HEK293 (cell line): Measurements from ENCODE around the gene ADAM33.

Experiments used
- CTCF ChIA-PET: fragments of 350-600 bp; formaldehyde crosslinking; extraction: SDS; loops from one replicate; lab custom pipeline; 2021; ENCODE audit warnings: antibody characterized with exemption; lab: Yijun Ruan, JAX
- POLR2A ChIA-PET: fragments of 300-600 bp; formaldehyde crosslinking; extraction: SDS; loops from one replicate; lab custom pipeline; 2020; ENCODE audit warnings: antibody characterized with exemption, inconsistent platforms; lab: Yijun Ruan, JAX
- H3K27ac ChIP-seq: fragments of 200-500 bp; sonication (Bioruptor generic); 2 replicates; pipeline ENCODE4 v1.5.1; 2014; ENCODE audit warnings: low read depth, low read length, control low read depth, inconsistent platforms; ENCODE audit errors: extremely low read depth
- H3K36me3 ChIP-seq, 2 experiments: fragments of 200-500 bp in 1 of 2; sonication (Bioruptor generic) in 1 of 2; 1 replicate in 1 of 2; 2 replicates in 1 of 2; pipeline ENCODE4 v1.5.1; 2014 to 2017; ENCODE audit warnings: inconsistent platforms in 2 of 2, low read length in 2 of 2; ENCODE audit not compliant: control insufficient read depth in 2 of 2, insufficient read depth in 1 of 2
- H3K4me1 ChIP-seq: fragments of 200-500 bp; sonication (Bioruptor generic); 2 replicates; pipeline ENCODE4 v1.5.1; 2014; ENCODE audit warnings: mild to moderate bottlenecking, low read length, inconsistent platforms; ENCODE audit not compliant: control insufficient read depth, insufficient read depth
- H3K4me3 ChIP-seq: 2 replicates; pipeline ENCODE4 v1.5.1; 2011; ENCODE audit warnings: low read depth, mild to moderate bottlenecking, control low read depth, low read length, moderate library complexity
- H3K9me3 ChIP-seq: fragments of 200-500 bp; sonication (Bioruptor generic); 2 replicates; pipeline ENCODE4 v1.5.1; 2014; ENCODE audit warnings: low read depth, low read length, inconsistent platforms; ENCODE audit not compliant: control insufficient read depth, insufficient read depth
- GLIS2 ChIP-seq: fragments of 450-650 bp; formaldehyde crosslinking; IDR thresholded peaks from 2 replicates; pipeline ENCODE4 v1.5.1; 2016; ENCODE audit warnings: missing biosample characterization, missing genetic modification characterization
- HOXA7 ChIP-seq: sonication (generic); formaldehyde crosslinking; IDR thresholded peaks from 2 replicates; pipeline ENCODE4 v1.8.1; 2022; ENCODE audit warnings: missing genetic modification reagents, borderline replicate concordance
- KLF7 ChIP-seq: fragments of 450-650 bp; formaldehyde crosslinking; IDR thresholded peaks from 2 replicates; pipeline ENCODE4 v1.5.1; 2016; ENCODE audit warnings: missing biosample characterization, missing genetic modification characterization, borderline replicate concordance
- KLF8 ChIP-seq: fragments of 450-650 bp; formaldehyde crosslinking; IDR thresholded peaks from 2 replicates; pipeline ENCODE4 v1.5.1; 2016; ENCODE audit warnings: missing biosample characterization, missing genetic modification characterization
- OVOL3 ChIP-seq: fragments of 450-650 bp; formaldehyde crosslinking; IDR thresholded peaks from 2 replicates; pipeline ENCODE4 v1.5.1; 2016; ENCODE audit warnings: missing biosample characterization, missing genetic modification characterization
- PRDM4 ChIP-seq: fragments of 450-650 bp; formaldehyde crosslinking; IDR thresholded peaks from 2 replicates; pipeline ENCODE4 v1.5.1; 2017; ENCODE audit warnings: missing biosample characterization, missing genetic modification characterization
- WT1 ChIP-seq: fragments of 450-650 bp; formaldehyde crosslinking; IDR thresholded peaks from 2 replicates; pipeline ENCODE4 v1.5.1; 2016; ENCODE audit warnings: missing biosample characterization, missing genetic modification characterization
- ZFP37 ChIP-seq: fragments of 450-650 bp; formaldehyde crosslinking; IDR thresholded peaks from 2 replicates; pipeline ENCODE4 v1.5.1; 2016; ENCODE audit warnings: missing biosample characterization, missing genetic modification characterization
- ZFP41 ChIP-seq: fragments of 450-650 bp; formaldehyde crosslinking; IDR thresholded peaks from 2 replicates; pipeline ENCODE4 v1.5.1; 2016; ENCODE audit warnings: missing biosample characterization, missing genetic modification characterization, borderline replicate concordance
- ZNF133 ChIP-seq: fragments of 450-650 bp; formaldehyde crosslinking; IDR thresholded peaks from 2 replicates; pipeline ENCODE4 v1.5.1; 2016; ENCODE audit warnings: missing biosample characterization, missing genetic modification characterization
- ZNF146 ChIP-seq: fragments of 450-650 bp; formaldehyde crosslinking; IDR thresholded peaks from 2 replicates; pipeline ENCODE4 v1.5.1; 2016; ENCODE audit warnings: missing biosample characterization, missing genetic modification characterization
- ZNF248 ChIP-seq: fragments of 450-650 bp; formaldehyde crosslinking; IDR thresholded peaks from 2 replicates; pipeline ENCODE4 v1.5.1; 2017; ENCODE audit warnings: missing biosample characterization, missing genetic modification characterization
- ZNF362 ChIP-seq: fragments of 450-650 bp; formaldehyde crosslinking; IDR thresholded peaks from 2 replicates; pipeline ENCODE4 v1.5.1; 2016; ENCODE audit warnings: missing biosample characterization, missing genetic modification characterization
- ZNF670 ChIP-seq: fragments of 450-650 bp; formaldehyde crosslinking; IDR thresholded peaks from 2 replicates; pipeline ENCODE4 v1.5.1; 2016; ENCODE audit warnings: missing biosample characterization, missing genetic modification characterization, low read depth
- TF ChIP-seq, protein P1 (sequence below): fragments of 450-650 bp; formaldehyde crosslinking; IDR thresholded peaks from 2 replicates; pipeline ENCODE4 v1.5.1; 2016; ENCODE audit warnings: missing biosample characterization, missing genetic modification characterization
- TF ChIP-seq, protein P2 (sequence below): fragments of 450-650 bp; formaldehyde crosslinking; IDR thresholded peaks from 2 replicates; pipeline ENCODE4 v1.5.1; 2017; ENCODE audit warnings: missing biosample characterization, missing genetic modification characterization

Gene ADAM33

DNA sequence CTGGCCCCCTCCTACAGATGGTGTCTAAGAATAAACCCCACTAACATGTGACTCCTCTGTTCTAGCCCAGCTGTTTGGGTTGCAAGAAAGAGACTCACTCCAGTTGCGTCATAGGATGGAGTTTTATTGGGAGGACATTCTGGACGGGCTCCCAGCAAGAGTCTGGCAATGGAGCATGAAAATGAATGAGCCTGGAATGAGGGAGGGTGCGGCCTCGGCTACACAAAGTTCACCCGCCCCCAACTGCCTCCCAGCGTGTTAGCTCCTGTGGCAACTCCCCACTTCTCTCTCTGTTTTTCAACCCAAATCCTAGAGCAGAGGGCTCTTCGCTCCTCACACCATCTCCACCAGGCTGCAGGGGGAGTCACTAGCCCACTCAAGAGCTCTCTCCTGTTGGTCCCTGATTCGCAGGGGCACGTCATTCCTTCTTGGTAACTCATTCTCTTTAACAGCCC lies 5.1 kb upstream of the ADAM33 start (continued):
- TF ChIP-seq PRDM4 (tag by site-specific recombination) (no peak), ZNF670 (no peak), KLF8 (no peak), ZNF133 (tag by site-specific recombination) (no peak), GLIS2 (tag by site-specific recombination) (peak; percentile 32; the same call in 1 of the 2 replicates), ZNF248 (no peak), WT1 (tag by site-specific recombination) (0 out of 2 replicates have a peak, but pooled peaks have one; percentile 41)
- TF ChIP-seq, all 188 proteins: peak for 11

DNA sequence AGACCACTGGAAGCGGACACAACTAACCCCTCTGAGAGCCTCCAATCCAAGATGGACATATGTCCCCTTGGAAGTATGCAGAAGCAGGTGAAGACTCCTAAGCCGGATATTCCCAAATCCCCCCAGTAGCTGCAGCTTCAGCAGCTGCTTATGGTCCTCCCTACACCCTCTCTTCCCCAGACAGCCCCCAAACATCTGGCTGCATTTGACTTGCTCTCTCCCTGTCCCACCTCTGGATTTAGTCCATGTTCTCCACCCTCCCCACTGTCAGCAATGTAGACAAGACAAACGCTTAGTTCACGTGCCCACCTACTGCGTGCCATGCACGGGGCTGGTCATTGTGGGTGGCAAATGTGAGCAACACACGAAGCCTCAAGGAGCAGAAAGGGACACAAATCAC lies 4.6 kb upstream of the ADAM33 start:
- Histone ChIP-seq H3K9me3 (no peaks in the 10 kb centered on the region), H3K4me1 (no peaks in the 10 kb centered on the region; the same call in 1 of the 2 replicates), H3K4me3 (no peak overlapping the region), H3K27ac (no peak overlapping the region), H3K36me3 (no peaks in the 10 kb centered on the region)
- TF ChIP-seq ZFP37 (tag by site-specific recombination) = no peak
- no peak for TF ChIP-seq ZNF146 (tag by site-specific recombination)
- TF ChIP-seq KLF7 = no peak
- TF ChIP-seq, protein P1, sequence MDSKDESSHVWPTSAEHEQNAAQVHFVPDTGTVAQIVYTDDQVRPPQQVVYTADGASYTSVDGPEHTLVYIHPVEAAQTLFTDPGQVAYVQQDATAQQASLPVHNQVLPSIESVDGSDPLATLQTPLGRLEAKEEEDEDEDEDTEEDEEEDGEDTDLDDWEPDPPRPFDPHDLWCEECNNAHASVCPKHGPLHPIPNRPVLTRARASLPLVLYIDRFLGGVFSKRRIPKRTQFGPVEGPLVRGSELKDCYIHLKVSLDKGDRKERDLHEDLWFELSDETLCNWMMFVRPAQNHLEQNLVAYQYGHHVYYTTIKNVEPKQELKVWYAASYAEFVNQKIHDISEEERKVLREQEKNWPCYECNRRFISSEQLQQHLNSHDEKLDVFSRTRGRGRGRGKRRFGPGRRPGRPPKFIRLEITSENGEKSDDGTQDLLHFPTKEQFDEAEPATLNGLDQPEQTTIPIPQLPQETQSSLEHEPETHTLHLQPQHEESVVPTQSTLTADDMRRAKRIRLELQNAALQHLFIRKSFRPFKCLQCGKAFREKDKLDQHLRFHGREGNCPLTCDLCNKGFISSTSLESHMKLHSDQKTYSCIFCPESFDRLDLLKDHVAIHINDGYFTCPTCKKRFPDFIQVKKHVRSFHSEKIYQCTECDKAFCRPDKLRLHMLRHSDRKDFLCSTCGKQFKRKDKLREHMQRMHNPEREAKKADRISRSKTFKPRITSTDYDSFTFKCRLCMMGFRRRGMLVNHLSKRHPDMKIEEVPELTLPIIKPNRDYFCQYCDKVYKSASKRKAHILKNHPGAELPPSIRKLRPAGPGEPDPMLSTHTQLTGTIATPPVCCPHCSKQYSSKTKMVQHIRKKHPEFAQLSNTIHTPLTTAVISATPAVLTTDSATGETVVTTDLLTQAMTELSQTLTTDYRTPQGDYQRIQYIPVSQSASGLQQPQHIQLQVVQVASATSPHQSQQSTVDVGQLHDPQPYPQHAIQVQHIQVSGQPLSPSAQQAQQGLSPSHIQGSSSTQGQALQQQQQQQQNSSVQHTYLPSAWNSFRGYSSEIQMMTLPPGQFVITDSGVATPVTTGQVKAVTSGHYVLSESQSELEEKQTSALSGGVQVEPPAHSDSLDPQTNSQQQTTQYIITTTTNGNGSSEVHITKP (tag by site-specific recombination) = no peak
- TF ChIP-seq HOXA7 (CRISPR knock-in tag) = no peak
- TF ChIP-seq OVOL3 (tag by site-specific recombination) = no peak
- TF ChIP-seq ZFP41 (tag by site-specific recombination) = no peak
- no peak for TF ChIP-seq ZNF362
- TF ChIP-seq, protein P2, sequence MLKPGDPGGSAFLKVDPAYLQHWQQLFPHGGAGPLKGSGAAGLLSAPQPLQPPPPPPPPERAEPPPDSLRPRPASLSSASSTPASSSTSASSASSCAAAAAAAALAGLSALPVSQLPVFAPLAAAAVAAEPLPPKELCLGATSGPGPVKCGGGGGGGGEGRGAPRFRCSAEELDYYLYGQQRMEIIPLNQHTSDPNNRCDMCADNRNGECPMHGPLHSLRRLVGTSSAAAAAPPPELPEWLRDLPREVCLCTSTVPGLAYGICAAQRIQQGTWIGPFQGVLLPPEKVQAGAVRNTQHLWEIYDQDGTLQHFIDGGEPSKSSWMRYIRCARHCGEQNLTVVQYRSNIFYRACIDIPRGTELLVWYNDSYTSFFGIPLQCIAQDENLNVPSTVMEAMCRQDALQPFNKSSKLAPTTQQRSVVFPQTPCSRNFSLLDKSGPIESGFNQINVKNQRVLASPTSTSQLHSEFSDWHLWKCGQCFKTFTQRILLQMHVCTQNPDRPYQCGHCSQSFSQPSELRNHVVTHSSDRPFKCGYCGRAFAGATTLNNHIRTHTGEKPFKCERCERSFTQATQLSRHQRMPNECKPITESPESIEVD (tag by site-specific recombination) = no peak
- TF ChIP-seq GLIS2 (tag by site-specific recombination) = no peak
- ChIA-PET POLR2A (no interaction called here), CTCF (interaction anchor here (0.6 to 5.1 kb wide), 4 partner anchors 9 to 71 kb away, joined by 3 to 34 read pairs (median 15); no protein-coding TSS in a partner anchor)
